ENCODE measurements around the gene ARHGAP9.
"Not testable (repeated sequence)": the region's sequence is repeated elsewhere in the genome, so short reads cannot be mapped to it uniquely, and the experiment has no call there.

The ARHGAP9 gene

DNA sequence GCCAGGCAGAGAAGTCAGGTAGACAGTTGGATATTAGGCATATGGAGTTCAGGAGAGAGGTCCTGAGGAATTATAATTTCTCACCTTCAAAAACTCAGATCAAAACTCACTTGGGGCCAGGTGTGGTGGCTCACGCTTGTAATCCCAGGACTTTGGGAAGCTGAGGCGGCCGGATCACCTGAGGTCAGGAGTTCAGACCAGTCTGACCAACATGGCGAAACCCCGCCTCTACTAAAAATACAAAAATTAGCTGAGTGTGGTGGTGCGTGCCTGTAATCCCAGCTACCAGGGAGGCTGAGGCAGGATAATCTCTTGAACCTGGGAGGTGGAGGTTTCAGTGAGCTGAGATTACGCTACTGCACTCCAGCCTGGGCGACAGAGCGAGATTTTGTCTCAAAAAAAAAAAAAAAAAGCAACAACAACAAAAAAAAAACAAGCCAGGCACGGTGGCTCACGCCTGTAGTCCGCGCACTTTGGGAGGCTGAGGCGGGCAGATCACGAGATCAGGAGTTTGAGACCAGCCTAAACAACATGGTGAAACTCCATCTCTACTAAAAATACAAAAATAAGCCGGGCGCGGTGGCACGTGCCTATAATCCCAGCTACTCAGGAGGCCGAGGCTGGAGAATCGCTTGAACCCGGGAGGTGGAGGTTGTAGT, 22.8 kb upstream of the ARHGAP9 start:
- H3K36me3 ChIP-seq (ENCODE audit: control insufficient read depth, insufficient read depth, low read length): peaks cover 86% of the 10 kb centered on the region

GRCh38 chr12:57500213-57500612, 20.5 kb upstream of the ARHGAP9 start:
- H3K36me3 ChIP-seq (ENCODE audit: control insufficient read depth, insufficient read depth, low read length): peaks cover 91% of the 10 kb centered on the region

More for the DNA sequence above, 22.8 kb upstream of the ARHGAP9 start:
- H3K4me3 ChIP-seq (ENCODE audit: low read depth, low read length); H3K4me1 ChIP-seq (ENCODE audit: control insufficient read depth, insufficient read depth, low read length); H3K27ac ChIP-seq (ENCODE audit: low read depth, low read length); H3K9ac ChIP-seq (ENCODE audit: low read length); H3K9me3 ChIP-seq (ENCODE audit: control insufficient read depth, insufficient read depth, low read depth, low read length); H3K27me3 ChIP-seq (ENCODE audit: control insufficient read depth, insufficient read depth, low read length): not testable (repeated sequence)

DNA sequence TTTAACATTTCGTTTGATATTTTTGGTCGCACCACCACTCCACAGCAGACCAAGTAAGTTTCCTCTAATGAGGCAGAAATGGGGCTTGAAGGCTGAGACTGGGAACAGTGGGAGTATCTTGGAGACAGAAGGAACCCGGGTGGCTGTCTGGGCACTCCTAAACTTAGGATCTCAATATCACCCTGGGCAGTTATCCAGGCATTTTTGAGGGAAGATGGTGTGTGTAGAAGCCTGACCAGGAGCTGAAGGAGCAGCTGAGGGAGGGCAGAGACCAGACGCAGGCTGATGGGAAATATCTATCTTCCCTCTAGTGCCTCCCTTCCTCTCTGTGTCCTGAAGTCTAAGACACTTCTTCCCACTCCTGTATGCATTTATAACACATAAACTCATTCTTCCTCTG, 18.9 kb upstream of the ARHGAP9 start:
- Histone ChIP-seq H3K4me3 (ENCODE audit: low read depth, low read length) (no peak overlapping the region), H3K27me3 (ENCODE audit: control insufficient read depth, insufficient read depth, low read length) (no peaks in the 10 kb centered on the region), H3K36me3 (ENCODE audit: control insufficient read depth, insufficient read depth, low read length) (peaks cover 78% of the 10 kb centered on the region), H3K27ac (ENCODE audit: low read depth, low read length) (no peak overlapping the region), H3K9me3 (ENCODE audit: control insufficient read depth, insufficient read depth, low read depth, low read length) (no peaks in the 10 kb centered on the region), H3K4me1 (ENCODE audit: control insufficient read depth, insufficient read depth, low read length) (no peaks in the 10 kb centered on the region), H3K9ac (ENCODE audit: low read length) (no peak overlapping the region)

More at GRCh38 chr12:57500213-57500612, 20.5 kb upstream of the ARHGAP9 start:
- H3K4me3 ChIP-seq (ENCODE audit: low read depth, low read length): no peak overlapping the region
- H3K27me3 ChIP-seq (ENCODE audit: control insufficient read depth, insufficient read depth, low read length): no peaks in the 10 kb centered on the region
- H3K4me1 ChIP-seq (ENCODE audit: control insufficient read depth, insufficient read depth, low read length): no peaks in the 10 kb centered on the region
- no peak overlapping the region for H3K27ac ChIP-seq (ENCODE audit: low read depth, low read length)
- H3K9me3 ChIP-seq (ENCODE audit: control insufficient read depth, insufficient read depth, low read depth, low read length): no peaks in the 10 kb centered on the region
- no peak overlapping the region for H3K9ac ChIP-seq (ENCODE audit: low read length)

- Histone ChIP-seq H3K9ac (ENCODE audit: low read length) (no peak overlapping the region), H3K36me3 (ENCODE audit: control insufficient read depth, insufficient read depth, low read length) (peaks cover 74% of the 10 kb centered on the region), H3K9me3 (ENCODE audit: control insufficient read depth, insufficient read depth, low read depth, low read length) (no peaks in the 10 kb centered on the region), H3K27me3 (ENCODE audit: control insufficient read depth, insufficient read depth, low read length) (no peaks in the 10 kb centered on the region), H3K4me3 (ENCODE audit: low read depth, low read length) (no peak overlapping the region), H3K4me1 (ENCODE audit: control insufficient read depth, insufficient read depth, low read length) (no peaks in the 10 kb centered on the region), H3K27ac (ENCODE audit: low read depth, low read length) (no peak overlapping the region)
Observed at GRCh38 chr12:57498132-57498502, 18.5 kb upstream of the ARHGAP9 start.

GRCh38 chr12:57497223-57498131, 17.8 kb upstream of the ARHGAP9 start:
- Histone ChIP-seq H3K27me3 (ENCODE audit: control insufficient read depth, insufficient read depth, low read length) (no peaks in the 10 kb centered on the region), H3K36me3 (ENCODE audit: control insufficient read depth, insufficient read depth, low read length) (peaks cover 75% of the 10 kb centered on the region), H3K4me3 (ENCODE audit: low read depth, low read length) (no peak overlapping the region), H3K9me3 (ENCODE audit: control insufficient read depth, insufficient read depth, low read depth, low read length) (no peaks in the 10 kb centered on the region), H3K27ac (ENCODE audit: low read depth, low read length) (no peak overlapping the region), H3K9ac (ENCODE audit: low read length) (no peak overlapping the region), H3K4me1 (ENCODE audit: control insufficient read depth, insufficient read depth, low read length) (no peaks in the 10 kb centered on the region)

GRCh38 chr12:57496822-57497221, 17.2 kb upstream of the ARHGAP9 start:
- Histone ChIP-seq H3K27ac (ENCODE audit: low read depth, low read length) (no peak overlapping the region), H3K27me3 (ENCODE audit: control insufficient read depth, insufficient read depth, low read length) (no peaks in the 10 kb centered on the region), H3K9ac (ENCODE audit: low read length) (no peak overlapping the region), H3K4me1 (ENCODE audit: control insufficient read depth, insufficient read depth, low read length) (no peaks in the 10 kb centered on the region), H3K9me3 (ENCODE audit: control insufficient read depth, insufficient read depth, low read depth, low read length) (no peaks in the 10 kb centered on the region), H3K36me3 (ENCODE audit: control insufficient read depth, insufficient read depth, low read length) (peaks cover 73% of the 10 kb centered on the region), H3K4me3 (ENCODE audit: low read depth, low read length) (no peak overlapping the region)

- not testable (repeated sequence) for H3K4me1 ChIP-seq (ENCODE audit: control insufficient read depth, insufficient read depth, low read length); H3K4me3 ChIP-seq (ENCODE audit: low read depth, low read length); H3K9me3 ChIP-seq (ENCODE audit: control insufficient read depth, insufficient read depth, low read depth, low read length); H3K27ac ChIP-seq (ENCODE audit: low read depth, low read length); H3K27me3 ChIP-seq (ENCODE audit: control insufficient read depth, insufficient read depth, low read length); H3K9ac ChIP-seq (ENCODE audit: low read length)
- H3K36me3 ChIP-seq (ENCODE audit: control insufficient read depth, insufficient read depth, low read length): peaks cover 73% of the 10 kb centered on the region
Observed at GRCh38 chr12:57495051-57495701, 15.5 kb upstream of the ARHGAP9 start.

DNA sequence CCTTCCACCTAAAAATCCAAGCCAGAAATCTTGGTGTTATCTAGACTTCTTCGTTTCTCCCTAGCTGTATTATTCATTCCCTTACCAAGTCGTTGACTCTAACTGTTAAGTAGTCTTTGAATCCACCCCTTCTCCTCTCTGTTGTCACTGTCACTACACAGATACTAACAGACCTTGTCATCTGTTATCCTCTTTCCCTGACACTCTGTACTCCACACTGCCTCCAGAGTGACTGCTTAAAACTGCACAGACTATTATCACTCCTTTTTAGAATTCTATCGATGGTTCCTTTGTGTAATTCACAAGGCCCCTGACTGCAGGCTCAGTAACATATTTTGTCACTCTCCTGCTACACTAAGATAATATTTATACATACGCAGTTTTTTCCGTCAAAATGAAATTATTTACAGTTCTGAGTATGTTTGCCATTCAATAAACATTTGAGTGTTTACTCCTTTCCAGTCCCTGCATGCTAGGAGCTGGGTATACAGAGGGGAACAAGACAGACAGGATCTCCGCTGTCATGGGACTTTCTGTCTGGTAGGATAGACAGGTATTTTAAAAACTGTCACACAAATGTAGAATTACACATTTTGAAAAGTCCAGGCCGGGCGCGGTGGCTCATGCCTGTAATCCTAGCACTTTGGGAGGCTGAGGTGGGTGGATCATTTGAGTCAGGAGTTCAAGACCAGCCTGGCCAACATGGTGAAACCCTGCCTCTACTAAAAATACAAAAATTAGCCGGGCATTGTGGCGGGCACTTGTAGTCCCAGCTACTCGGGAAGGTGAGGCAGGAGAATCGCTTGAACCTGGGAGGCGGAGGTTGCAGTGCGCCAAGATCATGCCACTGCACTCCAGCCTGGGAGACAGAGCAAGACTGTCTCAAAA, 12.0 kb upstream of the ARHGAP9 start:
- peaks cover 4% of the 10 kb centered on the region; the same call in 1 of the 2 replicates for H3K4me1 ChIP-seq (ENCODE audit: control insufficient read depth, insufficient read depth, low read length)
- H3K27me3 ChIP-seq (ENCODE audit: control insufficient read depth, insufficient read depth, low read length): no peaks in the 10 kb centered on the region
- H3K4me3 ChIP-seq (ENCODE audit: low read depth, low read length): no peak overlapping the region
- H3K9me3 ChIP-seq (ENCODE audit: control insufficient read depth, insufficient read depth, low read depth, low read length): no peaks in the 10 kb centered on the region
- H3K27ac ChIP-seq (ENCODE audit: low read depth, low read length): no peak overlapping the region
- H3K9ac ChIP-seq (ENCODE audit: low read length): no peak overlapping the region
- H3K36me3 ChIP-seq (ENCODE audit: control insufficient read depth, insufficient read depth, low read length): peaks cover 58% of the 10 kb centered on the region

DNA sequence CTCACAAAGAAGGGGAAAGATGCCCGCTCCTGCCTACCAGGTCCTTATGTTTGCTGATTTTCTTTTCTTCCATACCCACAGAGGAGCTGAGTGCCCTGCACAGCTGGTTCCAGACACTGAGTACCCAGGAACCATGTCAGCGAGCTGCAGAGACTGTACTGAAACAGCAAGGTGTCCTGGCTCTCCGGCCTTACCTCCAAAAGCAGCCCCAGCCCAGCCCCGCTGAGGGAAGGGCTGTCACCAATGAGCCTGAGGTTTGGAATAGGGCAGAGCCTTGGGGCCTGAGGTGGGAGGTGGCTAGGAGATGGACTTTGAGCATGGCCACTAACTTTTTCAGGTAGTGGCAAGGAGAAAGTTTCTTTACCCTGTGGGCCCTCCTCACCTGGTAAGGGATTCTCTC, 10.5 kb upstream of the ARHGAP9 start:
- Histone ChIP-seq H3K4me1 (ENCODE audit: control insufficient read depth, insufficient read depth, low read length) (peaks cover 4% of the 10 kb centered on the region; the same call in 1 of the 2 replicates), H3K27ac (ENCODE audit: low read depth, low read length) (no peak overlapping the region), H3K4me3 (ENCODE audit: low read depth, low read length) (peak overlapping the region; percentile 27; the same call in 1 of the 2 replicates), H3K9me3 (ENCODE audit: control insufficient read depth, insufficient read depth, low read depth, low read length) (no peaks in the 10 kb centered on the region), H3K27me3 (ENCODE audit: control insufficient read depth, insufficient read depth, low read length) (no peaks in the 10 kb centered on the region), H3K36me3 (ENCODE audit: control insufficient read depth, insufficient read depth, low read length) (peaks cover 45% of the 10 kb centered on the region), H3K9ac (ENCODE audit: low read length) (no peak overlapping the region)

DNA sequence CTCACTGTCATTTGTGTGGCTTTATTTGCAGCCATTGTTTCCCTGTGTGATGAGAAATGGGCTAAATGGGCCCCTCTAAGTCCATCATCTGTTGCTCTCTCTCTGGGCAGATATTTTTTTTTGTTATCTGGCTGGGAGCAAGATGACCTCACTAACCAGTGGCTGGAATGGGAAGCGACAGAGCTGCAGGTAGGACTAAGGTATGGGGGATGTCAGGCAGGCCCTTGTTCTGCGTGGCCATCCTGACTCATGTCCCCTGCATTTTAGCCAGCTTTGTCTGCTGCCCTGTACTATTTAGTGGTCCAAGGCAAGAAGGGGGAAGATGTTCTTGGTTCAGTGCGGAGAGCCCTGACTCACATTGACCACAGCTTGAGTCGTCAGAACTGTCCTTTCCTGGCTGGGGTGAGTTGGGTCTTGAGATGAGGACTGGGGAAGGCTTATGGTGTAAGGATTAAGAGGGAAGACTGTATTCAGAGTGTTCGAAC, 9.5 kb upstream of the ARHGAP9 start:
- H3K27ac ChIP-seq (ENCODE audit: low read depth, low read length): no peak overlapping the region

More for the DNA sequence above, 9.5 kb upstream of the ARHGAP9 start:
- peaks cover 45% of the 10 kb centered on the region for H3K36me3 ChIP-seq (ENCODE audit: control insufficient read depth, insufficient read depth, low read length)
- H3K4me3 ChIP-seq (ENCODE audit: low read depth, low read length): peak overlapping the region; percentile 90
- H3K27me3 ChIP-seq (ENCODE audit: control insufficient read depth, insufficient read depth, low read length): no peaks in the 10 kb centered on the region
- peaks cover 4% of the 10 kb centered on the region; the same call in 1 of the 2 replicates for H3K4me1 ChIP-seq (ENCODE audit: control insufficient read depth, insufficient read depth, low read length)
- no peaks in the 10 kb centered on the region for H3K9me3 ChIP-seq (ENCODE audit: control insufficient read depth, insufficient read depth, low read depth, low read length)
- H3K9ac ChIP-seq (ENCODE audit: low read length): no peak overlapping the region

All from HUES6 (cell line).